ENCODE measurements around the gene LPP.

Gene LPP

DNA sequence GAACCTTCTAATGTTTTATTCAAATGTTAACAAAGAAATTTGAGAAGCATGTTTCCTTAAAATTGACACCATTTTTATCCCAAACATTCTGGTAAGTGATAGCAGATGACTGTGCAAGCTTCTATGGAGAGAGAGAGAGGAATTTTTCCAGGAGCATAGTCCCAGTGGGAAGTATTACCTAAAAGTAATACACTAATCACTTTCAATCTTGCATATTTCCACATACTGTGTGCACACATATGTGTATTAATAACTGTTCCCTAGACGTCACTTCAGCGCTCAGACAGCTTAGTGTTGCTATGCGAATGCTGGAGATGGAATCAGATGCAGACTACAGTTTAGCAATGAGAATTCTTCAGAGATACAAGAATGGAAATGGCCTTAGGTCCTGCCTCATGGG lies 593.5 kb downstream of the LPP start:
- intact Hi-C loops (cut with DNase I): no loop called here

GRCh38 chr3:188749010-188749617 lies 595.2 kb downstream of the LPP start:
- DNase-seq: no peak
- intact Hi-C loops (cut with DNase I): no loop called here

More for the DNA sequence above, 593.5 kb downstream of the LPP start:
- no peak for DNase-seq

DNA sequence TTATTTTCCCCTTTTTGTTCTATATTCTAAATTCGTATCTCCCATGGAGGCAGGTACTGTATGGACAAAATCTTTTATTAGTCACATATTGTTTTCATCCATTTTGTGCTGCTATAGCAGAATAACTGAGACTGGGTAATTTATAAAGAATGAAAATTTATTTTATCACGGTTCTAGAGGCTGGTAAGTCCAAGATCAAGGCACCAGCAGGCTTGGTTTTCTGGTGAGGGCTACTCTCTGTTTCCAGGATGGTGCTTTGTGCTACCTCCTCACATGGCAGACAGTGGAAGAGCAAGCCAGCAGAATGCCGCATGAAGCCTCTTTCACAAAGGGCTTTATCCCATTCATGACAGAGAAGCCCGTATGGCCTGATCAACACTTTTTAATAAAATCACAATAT lies 595.9 kb downstream of the LPP start:
- intact Hi-C loops (cut with DNase I): no loop called here
- no peak for DNase-seq

- intact Hi-C loops (cut with DNase I): no loop called here
- no peak for DNase-seq
Observed at GRCh38 chr3:188750617-188751016, 596.7 kb downstream of the LPP start.

DNA sequence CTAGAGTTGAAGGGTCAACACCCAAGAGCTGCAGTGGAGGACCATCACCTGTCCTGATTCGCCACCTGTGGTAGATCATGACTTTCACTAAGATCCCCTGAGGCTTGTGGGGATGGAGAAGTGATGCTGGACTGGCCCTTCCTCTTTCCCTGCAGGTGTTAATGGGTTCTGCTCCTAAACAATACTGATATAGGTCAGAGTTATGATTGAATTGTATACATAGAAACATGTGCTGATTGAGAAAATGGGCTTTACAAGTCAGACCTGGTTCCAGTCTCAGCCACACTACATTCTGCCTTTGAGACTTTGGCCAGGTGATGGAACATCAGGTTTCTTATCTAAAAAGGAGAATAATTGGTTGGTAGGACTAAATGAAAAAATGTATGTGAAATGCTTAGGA lies 598.9 kb downstream of the LPP start:
- intact Hi-C loops (cut with DNase I): no loop called here
- no peak for DNase-seq

GRCh38 chr3:188754267-188754666 lies 600.3 kb downstream of the LPP start:
- intact Hi-C loops (cut with DNase I): no loop called here
- DNase-seq: no peak

DNA sequence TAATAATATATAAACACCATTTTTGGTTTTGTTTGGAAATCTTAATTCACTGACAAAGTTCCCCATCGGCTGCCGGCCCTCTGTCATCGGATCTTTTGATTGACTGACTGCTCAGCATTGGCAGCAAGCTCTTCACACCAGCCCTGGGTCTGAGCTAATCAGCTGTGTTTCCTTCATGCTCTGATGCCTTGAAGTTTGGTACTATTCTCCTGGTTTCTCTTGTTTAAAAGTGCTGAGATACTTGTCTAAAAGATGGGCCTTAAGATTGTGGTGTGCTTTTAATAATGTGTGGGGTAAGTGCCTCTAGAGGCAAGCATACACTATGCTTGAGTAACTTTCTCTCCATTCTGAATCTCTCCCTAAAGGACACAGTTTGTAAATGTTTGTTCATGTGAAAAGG lies 602.3 kb downstream of the LPP start:
- intact Hi-C loops (cut with DNase I): no loop called here
- DNase-seq: no peak

- no peak for DNase-seq
- intact Hi-C loops (cut with DNase I): no loop called here
Observed at GRCh38 chr3:188759336-188760005, 605.5 kb downstream of the LPP start.

GRCh38 chr3:188760408-188760807 lies 606.5 kb downstream of the LPP start:
- intact Hi-C loops (cut with DNase I): no loop called here
- DNase-seq: no peak

DNA sequence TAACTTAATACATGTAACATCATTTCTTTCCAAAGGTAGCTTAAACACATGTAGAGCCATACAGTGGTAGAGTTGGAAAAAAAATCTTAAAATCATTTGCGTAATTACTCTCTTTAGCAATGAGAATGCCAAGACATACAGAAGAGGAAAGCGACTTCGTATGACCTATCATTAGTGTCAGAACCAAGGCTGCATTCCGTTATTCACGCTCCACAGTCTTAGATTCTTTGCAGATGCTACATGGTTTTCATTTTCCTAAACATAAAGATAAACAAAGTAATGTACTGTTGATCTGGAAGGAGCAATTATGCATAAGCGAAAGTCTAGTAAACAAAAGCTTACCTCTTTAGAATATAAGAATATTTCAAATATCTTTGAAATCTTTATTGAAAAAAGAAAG lies 607.5 kb downstream of the LPP start:
- DNase-seq: no peak

DNA sequence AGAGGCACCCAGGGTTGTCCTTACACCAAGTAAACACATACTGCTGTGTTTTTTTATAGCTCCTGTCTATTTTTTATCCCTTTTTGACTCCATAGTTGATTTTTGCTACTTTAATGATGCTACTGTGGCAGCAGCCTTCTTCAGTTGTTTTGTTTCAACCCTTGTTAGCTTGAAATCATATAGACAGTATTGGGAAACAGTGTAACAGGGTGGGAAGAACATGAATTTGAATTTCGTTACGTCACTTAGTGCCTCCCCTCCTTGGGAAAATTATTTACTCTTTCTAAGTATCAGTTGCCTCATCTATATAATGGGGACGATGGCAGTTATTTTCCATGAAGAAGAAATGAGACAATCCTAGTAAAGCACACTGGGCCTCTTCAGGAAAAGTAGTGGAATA lies 608.0 kb downstream of the LPP start:
- no peak for DNase-seq
- intact Hi-C loops (cut with DNase I): no loop called here

More for the DNA sequence above, 607.5 kb downstream of the LPP start:
- intact Hi-C loops (cut with DNase I): no loop called here

DNA sequence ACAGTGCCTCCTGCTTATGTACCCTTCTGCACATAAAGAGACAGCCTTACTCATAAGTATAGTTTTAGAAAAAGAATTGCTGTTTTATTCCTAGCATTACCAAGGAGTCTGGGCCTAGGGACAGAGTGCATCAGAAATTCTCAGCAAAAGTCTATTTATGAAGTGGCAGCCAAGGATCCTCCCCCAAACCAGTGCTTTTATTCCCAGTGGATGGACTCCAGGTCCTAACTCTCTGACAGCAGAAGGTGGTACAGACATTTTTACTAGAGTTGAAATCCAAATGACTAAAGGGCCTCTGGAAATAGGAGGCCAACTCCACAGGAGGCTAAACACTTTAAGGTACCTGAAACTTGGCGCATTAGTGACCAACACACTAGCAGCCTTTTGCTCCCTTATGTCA lies 610.7 kb downstream of the LPP start:
- DNase-seq: no peak
- intact Hi-C loops (cut with DNase I): no loop called here

DNA sequence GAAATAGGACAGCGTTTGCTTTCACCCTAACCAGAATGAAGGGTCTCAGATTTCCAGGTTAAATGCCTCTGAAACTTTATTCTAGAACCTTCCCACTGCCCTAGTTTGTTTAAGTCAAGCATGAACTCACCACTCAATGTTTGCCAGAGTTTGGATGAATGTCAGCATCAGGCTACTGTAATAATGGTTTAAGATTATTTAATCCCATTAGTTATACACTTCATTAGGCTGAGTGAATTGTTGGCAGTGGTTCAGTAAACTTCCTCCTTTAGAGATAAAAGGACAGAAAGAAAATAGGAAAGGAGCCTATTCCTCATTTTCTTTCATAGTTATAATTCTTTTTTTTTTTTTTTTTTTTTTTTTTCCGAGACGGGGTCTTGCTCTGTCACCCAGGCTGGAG lies 615.9 kb downstream of the LPP start:
- DNase-seq: no peak
- intact Hi-C loops (cut with DNase I): no loop called here

GRCh38 chr3:188772886-188773285 lies 618.9 kb downstream of the LPP start:
- intact Hi-C loops (cut with DNase I): no loop called here
- DNase-seq: no peak

GRCh38 chr3:188775412-188775811 lies 621.5 kb downstream of the LPP start:
- no peak for DNase-seq
- intact Hi-C loops (cut with DNase I): no loop called here

- intact Hi-C loops (cut with DNase I): no loop called here
- no peak for DNase-seq
Observed at GRCh38 chr3:188776447-188776846, 622.5 kb downstream of the LPP start.

DNA sequence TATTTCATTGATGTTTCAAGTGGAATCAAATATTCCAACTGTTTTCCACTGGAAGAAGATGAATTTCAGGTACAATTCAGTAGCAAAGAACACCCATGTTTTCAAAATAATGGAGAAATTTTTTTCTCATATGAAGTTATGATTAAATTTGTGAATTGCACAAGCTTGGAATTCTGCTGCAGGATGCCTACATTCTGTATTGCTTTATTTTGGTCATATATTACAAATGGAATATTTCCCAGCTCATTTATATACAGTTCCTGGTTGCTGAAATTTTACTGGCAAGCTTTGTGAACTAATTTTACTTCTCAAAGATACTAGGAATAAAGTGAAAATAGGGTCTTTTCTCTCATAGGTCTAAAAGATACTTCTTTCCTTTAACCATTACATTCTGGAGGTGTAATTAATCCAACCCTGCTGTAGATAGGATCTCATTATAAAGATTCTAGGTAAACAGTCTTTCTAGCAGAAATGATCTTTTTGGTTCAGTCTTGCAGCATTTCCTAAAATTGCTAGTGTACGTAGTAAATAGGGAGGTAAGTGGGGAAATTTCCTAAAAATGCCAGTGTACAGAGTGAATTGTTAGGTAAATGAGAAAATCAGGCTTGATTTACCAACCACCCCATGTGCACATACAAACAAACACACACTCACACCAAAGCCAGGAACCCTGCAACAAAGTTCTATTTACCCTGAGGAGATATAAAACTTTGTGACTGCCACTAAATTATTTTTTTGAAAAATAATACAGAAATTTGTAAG lies 624.3 kb downstream of the LPP start:
- DNase-seq: no peak
- intact Hi-C loops (cut with DNase I): no loop called here

- DNase-seq: no peak
- intact Hi-C loops (cut with DNase I): no loop called here
Observed at GRCh38 chr3:188779281-188779980, 625.5 kb downstream of the LPP start.

- DNase-seq: no peak
- intact Hi-C loops (cut with DNase I): no loop called here
Observed at GRCh38 chr3:188780193-188781147, 626.5 kb downstream of the LPP start.

- DNase-seq: no peak
- intact Hi-C loops (cut with DNase I): no loop called here
Observed at GRCh38 chr3:188782613-188783124, 628.7 kb downstream of the LPP start.

Data from posterior cingulate gyrus (tissue), 11 donors.